Heart right ventricle (tissue), 16 donors: Measurements from ENCODE around the gene PRDM11. TPM values are rescaled to one million over a fixed set of nuclear protein-coding genes. Genes with fewer than 3 reads are reported as not detected.

ENCODE experiments used
- ATAC-seq, 8 donors: fragments of 200-7000 bp; cut with Tn5 transposase; one replicate each; pipeline ENCODE4 v1.9.1; 2020; ENCODE audit warnings: mild to moderate bottlenecking in 8 of 8, moderate library complexity in 8 of 8, moderate number of reproducible peaks in 1 of 8
- DNase-seq, 2 donors: peaks; one replicate each; pipeline ENCODE4 v3.0.0-alpha.2; 2020
- H3K27ac ChIP-seq, 10 donors: fragments of 200-600 bp; sonication (generic) in 2 of 10; one replicate each; pipeline versions ENCODE4 v1.5.0 to v1.8.0; 2020 to 2022; ENCODE audit warnings: mild to moderate bottlenecking in 3 of 10
- H3K27me3 ChIP-seq, 7 donors: fragments of 200-600 bp; one replicate each; pipeline ENCODE4 v1.8.0; 2021 to 2022; ENCODE audit warnings: mild to moderate bottlenecking in 2 of 7
- H3K36me3 ChIP-seq, 9 donors: fragments of 200-600 bp; sonication (generic) in 1 of 9; one replicate each; pipeline versions ENCODE4 v1.5.0 to v1.8.0; 2020 to 2022; ENCODE audit warnings: mild to moderate bottlenecking in 2 of 9
- H3K4me1 ChIP-seq, 9 donors: fragments of 200-600 bp; sonication (generic) in 1 of 9; one replicate each; pipeline versions ENCODE4 v1.5.0 to v1.8.0; 2020 to 2022; ENCODE audit warnings: mild to moderate bottlenecking in 4 of 9
- H3K4me3 ChIP-seq, 10 donors: fragments of 200-600 bp; sonication (generic) in 2 of 10; one replicate each; pipeline versions ENCODE4 v1.5.0 to v1.8.0; 2020 to 2022; ENCODE audit warnings: mild to moderate bottlenecking in 7 of 10, moderate library complexity in 2 of 10
- H3K9me3 ChIP-seq, 11 donors: fragments of 200-600 bp in 10 of 11; sonication (generic) in 2 of 11; one replicate each; pipeline versions ENCODE4 v1.5.0 to v1.8.0; 2013 to 2022; ENCODE audit warnings: mild to moderate bottlenecking in 2 of 11, control low read depth in 1 of 11, moderate library complexity in 1 of 11
- whole genome bisulfite sequencing, 2 donors: extraction: QIAGEN DNeasy Blood & Tissue Kit; methylation state at CpG; one replicate each; pipeline ENCODE4 v1.1.7; 2013; ENCODE audit warnings: inconsistent platforms in 1 of 2; 5-methylcytosine and 5-hydroxymethylcytosine counted together
- intact Hi-C, 10 donors: fragments of 100-400 bp; cut with DNase I; formaldehyde crosslinking; loops; one replicate each; pipeline versions ENCODE4 v1.11.1 to v1.14.2; 2022
- polyA plus RNA-seq, 2 donors: library from polyadenylated mRNA; stranded (reverse); fragments of 200-250 nt; gene quantifications; one replicate each; pipeline ENCODE4 v1.2.3, GENCODE V29; 2013
- total RNA-seq, 10 donors: library from RNA; stranded (reverse); fragmentation: NEBNext Ultra II Directional in 3 of 10; extraction: Animal tissue kit (Norgen Biotek cat#: 25700) in 3 of 10; gene quantifications; one replicate each; pipeline versions ENCODE4 v1.2.1 to v1.2.4, GENCODE V29; 2021 to 2023
- TF ChIP-seq, protein P1 (sequence below), 9 donors: fragments of 200-600 bp; sonication (generic) in 2 of 9; IDR thresholded peaks; one replicate each; pipeline versions ENCODE4 v1.5.0 to v1.8.0; 2021 to 2022; ENCODE audit warnings: antibody characterized with exemption in 9 of 9, mild to moderate bottlenecking in 5 of 9, moderate library complexity in 1 of 9
- donor health status: Arrhythmogenic right ventricular cardiomyopathy.
- donor health status: ischemic (EF 13 %, LVEDD 7.1; RV severe dilation, severe dysfunction).
- donor health status: healthy with polysubstance abuse.
- donor health status: DM: no; HTN: yes; CAD: no.
- donor health status: DM: no; HTN: no; CAD: no.
- donor health status: ischemic (EF 25% LVEDD 6.9; RV normal size, moderate dysfunction).
- donor health status: ischemic (EF 25% LVEDD 5.7; RV mildly dilated, moderate dysfunction).
- donor health status: healthy.
- donor health status: DM: yes; HTN: yes; CAD: no.
- donor health status: Ischemic cardiomyopathy.
- donor health status: ischemic (EF 35%, LVEDD 5.7; RV mildly dilated, moderate dysfunction).
- donor health status: nonischemic (EF 11% LVEDD 7.7; RV severe dilation, severe dysfunction).
- donor health status: DM: yes; HTN: yes; CAD: no.
- donor health status: PGD.
- donor health status: ischemic (EF 29% LVEDD 5.4; RV normal size, mild dysfunction).
- donor health status: nonischemic (EF 23%, LVEDD 6.1; RV moderate dilation, normal function).

Gene PRDM11
- total and polyA plus RNA-seq, 12 donors = 4.6 to 22.0 (median 14.8) TPM

DNA sequence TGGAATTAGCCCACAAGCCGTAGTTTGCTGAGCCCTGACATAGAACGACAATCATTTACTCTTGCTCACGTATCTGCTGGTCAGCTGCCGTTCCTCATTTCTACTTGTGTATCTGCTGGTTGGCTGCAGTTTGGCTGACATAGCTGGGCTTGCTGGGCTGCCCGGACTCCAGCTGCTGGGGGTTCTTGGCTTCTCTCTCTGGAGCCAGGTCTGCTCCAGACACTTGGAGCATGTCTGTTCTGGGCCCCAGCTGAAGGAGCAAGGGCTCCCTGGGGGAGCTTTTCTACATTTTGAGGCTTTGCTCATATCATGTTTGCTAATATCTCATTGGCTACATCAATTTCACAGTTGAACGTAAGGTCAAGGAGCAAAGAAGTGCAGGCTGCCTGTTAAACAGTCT, 47.3 kb downstream of the PRDM11 start:
- peaks cover 0 to 38% (median 10%) of the 10 kb centered on the region in 9 donors for H3K36me3 ChIP-seq
- WGBS, 2 donors = 67 to 76% methylated on average over 6 of the region's 6 CpGs
- intact Hi-C loops = loop anchor here in 1 of 10 donors (2.0 kb wide), 1 partner anchor 15 kb away; no protein-coding TSS in a partner anchor
- ATAC-seq = peak; percentile 50 to 87 (median 78)
- no peaks in the 10 kb centered on the region for H3K27me3 ChIP-seq
- peaks cover 0 to 12% (median 6%) of the 10 kb centered on the region in 9 donors for H3K4me1 ChIP-seq
- H3K9me3 ChIP-seq = peaks cover 0 to 17% (median 0%) of the 10 kb centered on the region in 11 donors
- TF ChIP-seq, protein P1, sequence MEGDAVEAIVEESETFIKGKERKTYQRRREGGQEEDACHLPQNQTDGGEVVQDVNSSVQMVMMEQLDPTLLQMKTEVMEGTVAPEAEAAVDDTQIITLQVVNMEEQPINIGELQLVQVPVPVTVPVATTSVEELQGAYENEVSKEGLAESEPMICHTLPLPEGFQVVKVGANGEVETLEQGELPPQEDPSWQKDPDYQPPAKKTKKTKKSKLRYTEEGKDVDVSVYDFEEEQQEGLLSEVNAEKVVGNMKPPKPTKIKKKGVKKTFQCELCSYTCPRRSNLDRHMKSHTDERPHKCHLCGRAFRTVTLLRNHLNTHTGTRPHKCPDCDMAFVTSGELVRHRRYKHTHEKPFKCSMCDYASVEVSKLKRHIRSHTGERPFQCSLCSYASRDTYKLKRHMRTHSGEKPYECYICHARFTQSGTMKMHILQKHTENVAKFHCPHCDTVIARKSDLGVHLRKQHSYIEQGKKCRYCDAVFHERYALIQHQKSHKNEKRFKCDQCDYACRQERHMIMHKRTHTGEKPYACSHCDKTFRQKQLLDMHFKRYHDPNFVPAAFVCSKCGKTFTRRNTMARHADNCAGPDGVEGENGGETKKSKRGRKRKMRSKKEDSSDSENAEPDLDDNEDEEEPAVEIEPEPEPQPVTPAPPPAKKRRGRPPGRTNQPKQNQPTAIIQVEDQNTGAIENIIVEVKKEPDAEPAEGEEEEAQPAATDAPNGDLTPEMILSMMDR (IDR thresholded peaks at IDR 0.05) = no peak
- H3K27ac ChIP-seq = peak overlapping the region in 3 of 10 donors; percentile 16 to 34 (median 30)
- DNase-seq = peak in 1 of 2 donors; percentile 41
- H3K4me3 ChIP-seq = no peak overlapping the region

DNA sequence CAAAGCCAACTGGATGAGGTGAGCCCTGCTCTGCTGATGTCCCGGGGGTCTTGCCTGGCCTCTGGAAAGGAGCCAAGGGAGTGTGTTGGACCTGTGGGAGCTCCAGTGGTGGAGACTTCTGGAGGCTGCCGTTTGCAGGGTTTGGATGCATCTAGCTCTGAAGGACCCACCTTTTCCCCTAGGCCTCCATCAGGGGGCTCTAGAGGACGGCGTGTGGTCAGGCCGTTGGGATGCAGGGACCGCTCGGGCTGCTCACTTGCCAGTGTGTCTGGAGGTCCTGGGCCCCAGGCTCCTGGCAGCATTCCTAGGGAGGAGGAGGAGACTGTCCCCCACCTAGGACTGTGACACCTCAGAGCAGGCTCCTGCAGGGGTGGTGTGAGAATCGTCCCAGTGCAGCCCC, 58.3 kb downstream of the PRDM11 start:
- TF ChIP-seq, protein P1 (IDR thresholded peaks at IDR 0.05) = peak in 1 of 9 donors; percentile 8
- DNase-seq (no peak), ATAC-seq (peak in 1 of 8 donors; percentile 8)
- peaks cover 0 to 22% (median 0%) of the 10 kb centered on the region in 9 donors for H3K36me3 ChIP-seq
- WGBS, 2 donors = 57 to 62% methylated on average over 8 of the region's 8 CpGs
- H3K4me1 ChIP-seq = peaks cover 8 to 20% (median 17%) of the 10 kb centered on the region in 9 donors
- H3K27ac ChIP-seq = no peak overlapping the region
- H3K4me3 ChIP-seq = no peak overlapping the region
- no peaks in the 10 kb centered on the region for H3K27me3 ChIP-seq
- intact Hi-C loops = no loop called here
- H3K9me3 ChIP-seq = peaks cover 0 to 8% (median 0%) of the 10 kb centered on the region in 11 donors

DNA sequence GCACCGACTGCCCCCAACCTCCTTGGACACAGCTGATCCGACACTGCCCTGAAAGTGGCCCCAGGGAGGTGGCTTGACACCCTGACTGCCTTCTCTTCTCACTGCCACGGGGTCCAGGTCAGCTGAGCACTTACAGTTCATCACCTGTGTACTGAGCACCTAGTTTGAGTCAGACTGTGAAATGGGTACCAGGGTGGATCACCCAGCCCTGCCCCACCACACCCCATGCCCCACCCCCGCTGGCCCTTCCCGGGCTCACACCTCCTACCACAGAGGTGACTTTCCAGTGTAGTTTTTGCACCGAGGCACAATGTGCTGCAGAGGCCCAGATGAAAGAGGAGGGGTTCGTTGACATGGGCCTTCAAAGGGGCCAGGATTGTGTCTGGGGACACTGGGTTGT, 59.5 kb downstream of the PRDM11 start:
- ATAC-seq (no peak), DNase-seq (no peak)
- 58 to 81% methylated on average over 7 of the region's 7 CpGs for WGBS, 2 donors
- H3K4me3 ChIP-seq = no peak overlapping the region
- H3K27ac ChIP-seq = no peak overlapping the region
- peaks cover 18 to 33% (median 29%) of the 10 kb centered on the region in 9 donors for H3K4me1 ChIP-seq
- TF ChIP-seq, protein P1 (IDR thresholded peaks at IDR 0.05) = no peak
- intact Hi-C loops = no loop called here
- peaks cover 0 to 8% (median 0%) of the 10 kb centered on the region in 11 donors for H3K9me3 ChIP-seq
- H3K36me3 ChIP-seq = peaks cover 0 to 22% (median 0%) of the 10 kb centered on the region in 9 donors
- no peaks in the 10 kb centered on the region for H3K27me3 ChIP-seq

DNA sequence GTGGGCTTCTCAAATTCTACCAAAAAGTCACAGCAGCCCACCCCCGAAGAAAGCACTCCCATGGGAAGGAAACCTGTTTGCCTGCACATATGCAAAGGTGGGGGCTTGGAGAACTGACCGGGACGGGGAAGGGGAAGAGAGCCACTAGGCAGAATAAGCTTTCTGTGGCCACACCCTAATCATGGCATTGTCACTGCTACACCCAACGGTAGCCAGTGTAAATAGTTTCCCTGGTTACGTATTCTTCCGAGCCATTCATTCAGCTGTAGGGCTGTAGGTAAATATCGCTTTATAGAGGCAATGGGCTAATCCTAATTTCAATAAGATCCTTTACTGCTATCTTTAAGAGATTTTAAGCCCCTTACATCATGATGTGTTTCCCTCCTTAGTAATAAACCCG, 61.7 kb downstream of the PRDM11 start:
- H3K27me3 ChIP-seq = no peaks in the 10 kb centered on the region
- no peak for ATAC-seq
- peaks cover 20 to 37% (median 31%) of the 10 kb centered on the region in 9 donors for H3K4me1 ChIP-seq
- H3K27ac ChIP-seq = peak overlapping the region in 2 of 10 donors; percentile 1 to 28
- intact Hi-C loops = loop anchor here in 1 of 10 donors (2.0 kb wide), 1 partner anchor 13 kb away; no protein-coding TSS in a partner anchor
- WGBS, 2 donors = 72 to 75% methylated on average over 8 of the region's 8 CpGs
- TF ChIP-seq, protein P1 (IDR thresholded peaks at IDR 0.05) = no peak
- no peak overlapping the region for H3K4me3 ChIP-seq
- peaks cover 0 to 28% (median 3%) of the 10 kb centered on the region in 9 donors for H3K36me3 ChIP-seq
- no peak for DNase-seq
- peaks cover 0 to 5% (median 0%) of the 10 kb centered on the region in 11 donors for H3K9me3 ChIP-seq
